Urothelium cell line (cell line): ENCODE measurements around the gene TMEM141.
"Not testable (repeated sequence)": the region's sequence is repeated elsewhere in the genome, so short reads cannot be mapped to it uniquely, and the experiment has no call there.

ENCODE experiments used
- DNase-seq: peaks from one replicate; pipeline ENCODE4 v3.0.0; 2011; ENCODE audit warnings: low spot score, mixed read lengths
- FAIRE-seq: peaks from 2 replicates; lab custom pipeline; 2011; peaks lifted over from hg19 to GRCh38; lab: Jason Lieb, UNC

Gene TMEM141

DNA sequence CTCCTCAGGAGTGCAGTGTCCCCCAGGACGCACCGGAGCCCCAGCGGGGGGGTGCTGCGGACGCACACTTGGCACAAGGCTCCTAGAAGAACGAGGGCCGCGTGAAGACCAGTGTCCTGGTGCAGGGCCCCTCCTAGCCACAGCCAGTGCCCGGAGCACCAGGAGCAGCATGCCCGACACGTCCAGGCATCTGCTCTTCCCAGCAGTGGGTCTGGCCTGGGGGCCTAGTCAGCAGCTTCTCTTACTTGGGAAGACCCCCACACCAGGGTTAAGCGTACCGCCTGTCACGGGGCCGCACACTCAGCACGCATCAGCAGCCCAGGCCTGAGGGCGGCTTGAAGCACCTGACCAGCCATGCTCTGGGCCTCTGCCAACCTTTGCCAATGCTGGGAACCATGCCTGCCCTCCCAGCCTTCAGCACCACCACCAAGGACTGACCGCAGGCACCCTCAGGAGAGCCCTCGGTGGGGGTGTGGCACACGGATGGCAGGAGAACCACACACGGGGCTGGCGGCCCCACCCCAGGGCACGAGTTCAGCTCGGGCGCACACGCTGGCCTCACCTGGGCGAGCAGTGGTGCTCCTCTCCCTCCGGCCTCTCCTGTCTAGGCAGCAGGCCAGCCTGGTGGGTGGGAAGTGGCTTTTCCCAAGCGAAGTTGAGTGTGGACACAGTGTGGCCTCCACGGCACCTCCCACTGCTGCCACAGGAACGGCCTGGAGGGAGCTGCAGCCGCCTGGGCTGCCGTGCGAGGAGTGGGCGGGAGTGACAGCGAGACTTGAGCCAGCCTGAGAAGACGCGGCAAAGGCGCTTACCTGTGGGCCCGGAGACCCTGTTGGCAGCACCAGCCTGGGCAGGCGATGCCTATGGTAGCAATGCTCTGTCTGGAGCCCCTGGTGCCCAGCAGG, 39.1 kb downstream of the TMEM141 start:
- DNase-seq (no peak), FAIRE-seq (no peak)

DNA sequence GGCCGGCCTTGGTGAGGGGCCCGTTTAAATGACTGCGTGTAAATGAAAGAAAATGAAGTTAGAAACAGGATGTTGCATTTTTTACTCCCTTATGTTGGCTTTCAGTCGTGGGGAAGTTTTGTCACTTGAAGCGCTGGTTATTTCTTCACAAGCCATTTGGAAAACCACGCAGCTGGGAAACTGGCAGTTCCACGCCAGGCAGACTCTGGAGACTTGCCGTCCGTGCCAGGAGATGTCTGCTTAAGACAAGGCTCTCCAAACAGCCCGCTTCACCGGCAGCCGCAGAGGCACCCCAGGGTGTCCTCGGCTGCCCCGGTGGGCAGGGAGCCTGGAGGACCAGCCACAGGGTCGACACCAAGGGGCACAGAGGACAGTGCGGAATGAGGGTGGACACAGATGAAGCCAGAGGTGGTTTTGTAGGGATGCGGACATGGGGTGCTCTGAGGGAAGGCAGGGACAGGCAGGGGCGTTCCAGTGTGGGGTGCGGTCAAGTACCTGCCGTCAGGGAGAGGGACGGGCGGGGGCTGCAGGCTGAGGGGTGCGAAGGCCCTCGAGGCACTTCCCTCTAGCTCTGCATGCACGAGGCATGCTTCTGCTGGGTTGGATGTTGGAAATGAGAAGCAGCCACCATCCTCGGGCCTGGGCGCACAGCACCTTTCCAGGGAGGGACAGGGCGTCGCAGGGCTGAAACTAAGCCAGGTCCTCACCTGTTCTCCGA, 40.0 kb downstream of the TMEM141 start:
- no peak for FAIRE-seq
- DNase-seq: no peak

DNA sequence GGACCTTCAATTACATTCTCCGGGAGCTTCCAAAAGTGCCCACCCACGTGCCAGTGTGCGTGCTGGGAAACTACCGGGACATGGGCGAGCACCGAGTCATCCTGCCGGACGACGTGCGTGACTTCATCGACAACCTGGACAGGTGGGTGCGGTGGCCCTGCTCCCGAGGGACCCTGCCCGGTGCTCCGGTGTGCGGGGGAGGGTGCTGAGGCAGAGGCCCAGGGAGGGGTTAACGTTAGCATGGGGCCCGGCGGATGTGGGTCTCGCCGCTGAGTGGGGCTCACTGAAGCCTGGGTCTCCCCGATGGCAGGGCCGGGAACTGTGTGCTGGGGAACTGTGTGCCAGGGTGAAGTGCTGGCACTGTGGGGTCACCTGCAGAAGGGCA, 40.6 kb downstream of the TMEM141 start:
- DNase-seq: no peak
- no peak for FAIRE-seq

DNA sequence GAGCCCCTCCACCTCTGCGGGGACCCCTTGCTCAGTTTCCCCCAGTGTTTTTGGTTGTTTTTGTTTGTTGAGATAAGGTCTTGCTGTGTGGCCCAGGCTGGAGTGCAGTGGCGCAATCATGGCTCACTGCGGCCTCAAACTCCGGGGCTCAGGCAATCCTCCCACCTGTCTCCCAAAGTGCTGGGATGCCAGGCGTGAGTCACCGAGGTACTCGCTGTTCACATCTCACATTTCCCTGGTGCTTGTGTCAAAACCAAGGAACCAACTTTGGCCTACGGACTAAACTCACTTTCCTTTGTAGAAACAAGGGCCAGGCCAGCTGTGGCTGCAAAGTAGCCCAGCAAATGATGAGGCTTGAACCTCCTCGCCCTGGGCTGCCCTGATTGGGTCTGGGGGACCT, 41.4 kb downstream of the TMEM141 start:
- DNase-seq (no peak), FAIRE-seq (no peak)

DNA sequence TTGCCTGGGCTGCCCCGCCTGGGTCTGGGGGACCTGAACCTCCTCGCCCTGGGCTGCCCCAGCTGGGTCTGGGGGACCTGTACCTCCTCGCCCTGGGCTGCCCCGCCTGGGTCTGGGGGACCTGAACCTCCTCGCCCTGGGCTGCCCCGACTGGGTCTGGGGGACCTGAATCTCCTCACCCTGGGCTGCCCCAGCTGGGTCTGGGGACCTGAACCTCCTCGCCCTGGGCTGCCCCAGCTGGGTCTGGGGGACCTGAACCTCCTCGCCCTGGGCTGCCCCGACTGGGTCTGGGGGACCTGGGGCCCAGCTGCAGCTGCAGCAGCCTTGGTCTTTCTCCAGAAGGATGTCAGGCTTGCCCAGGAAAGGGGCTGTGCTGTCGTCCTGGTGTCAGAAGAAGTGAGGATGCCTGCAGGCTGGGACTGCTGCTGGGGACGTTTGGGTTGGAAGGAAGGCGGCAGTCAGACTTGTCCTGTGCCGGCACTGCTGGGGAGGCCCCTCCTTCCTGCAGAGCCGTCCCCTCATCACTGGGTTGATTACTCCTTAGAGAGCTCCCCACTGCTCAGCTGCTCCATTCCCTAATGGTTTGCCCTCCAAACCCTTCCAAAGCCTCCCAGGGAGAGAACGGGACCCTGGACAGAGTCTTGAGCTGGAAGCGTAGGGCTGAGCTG, 42.4 kb downstream of the TMEM141 start:
- DNase-seq, FAIRE-seq: not testable (repeated sequence)

DNA sequence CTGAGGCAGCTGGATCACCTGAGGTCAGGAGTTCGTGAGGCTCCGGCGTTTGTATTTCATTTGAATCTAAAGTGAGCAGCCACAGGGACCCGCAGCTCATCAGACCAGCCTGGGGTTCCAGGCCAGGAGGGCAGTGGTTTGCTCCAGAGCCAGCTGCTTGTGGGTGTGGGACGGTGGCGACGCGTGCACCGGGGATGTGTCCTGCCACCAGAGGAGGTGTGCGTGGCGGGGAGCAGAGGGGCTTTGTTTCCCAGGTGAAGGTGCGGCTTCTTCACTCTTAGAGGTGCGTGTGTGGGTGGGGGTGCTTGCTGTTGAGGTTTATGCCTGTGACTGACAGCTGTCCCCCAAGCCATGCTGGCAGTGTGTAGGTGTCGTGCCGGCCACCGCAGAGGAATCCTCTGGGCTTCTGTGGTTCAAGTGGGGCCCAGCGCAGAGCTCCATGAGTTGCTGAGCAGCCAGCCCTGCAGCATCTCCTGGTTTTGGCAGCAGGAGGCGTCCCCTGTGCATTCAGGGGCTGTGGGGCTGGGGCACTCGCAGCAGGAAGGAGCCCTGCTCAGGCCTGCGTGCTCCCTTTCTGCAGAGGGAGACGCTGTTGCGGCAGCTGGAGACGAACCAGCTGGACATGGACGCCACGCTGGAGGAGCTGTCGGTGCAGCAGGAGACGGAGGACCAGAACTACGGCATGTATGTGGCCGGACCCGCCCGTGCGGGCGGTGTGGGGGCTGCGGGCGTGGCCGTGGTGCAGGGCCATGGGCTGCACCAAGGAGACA, 44.2 kb downstream of the TMEM141 start:
- DNase-seq (no peak), FAIRE-seq (no peak)

DNA sequence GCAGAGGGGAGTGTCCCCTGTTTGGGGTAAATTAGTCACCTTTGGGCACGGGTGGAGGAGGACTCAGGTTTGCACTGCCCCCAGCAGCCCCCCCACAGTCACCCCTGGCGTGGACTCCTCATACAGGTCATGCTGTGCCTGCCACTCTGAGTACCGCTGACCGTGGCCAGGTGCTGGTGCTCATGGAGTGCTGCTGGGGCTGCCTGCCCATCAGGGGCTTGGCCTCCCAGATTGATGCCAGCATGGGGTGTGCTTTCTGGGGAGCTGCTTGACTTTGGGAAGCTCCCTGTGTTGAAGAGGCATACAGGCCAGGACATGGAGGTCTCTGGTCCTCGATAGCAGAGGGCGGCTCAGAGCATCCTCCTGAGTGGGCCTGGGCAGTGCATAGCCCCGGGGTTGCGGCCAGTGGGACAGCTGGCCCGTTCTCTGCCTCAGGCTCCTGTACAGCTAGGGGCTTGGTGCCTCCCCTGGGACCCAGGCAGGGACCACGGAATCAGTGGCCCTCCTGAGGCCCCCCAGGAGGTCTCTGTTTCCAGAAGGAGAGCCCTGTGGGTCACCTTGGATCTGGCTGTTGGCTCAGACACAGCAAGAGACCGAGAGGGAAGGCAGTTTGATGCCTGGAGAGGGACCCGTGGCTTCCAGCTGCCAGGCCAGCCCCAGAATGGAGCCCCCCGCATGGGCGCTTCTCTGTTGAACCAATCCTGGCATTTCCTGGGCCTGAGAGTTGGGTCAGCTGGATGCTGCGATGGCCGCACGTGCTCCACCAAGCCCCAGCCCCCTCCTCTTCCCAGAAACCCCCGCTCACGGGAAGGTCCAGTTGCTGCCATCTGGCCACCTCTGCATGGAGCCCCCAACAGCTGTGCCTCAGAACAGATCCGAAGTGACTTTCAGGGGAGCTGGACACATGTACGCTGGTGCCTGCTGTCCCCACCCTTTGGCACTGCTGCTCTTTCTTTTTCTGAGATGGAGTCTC, 45.1 kb downstream of the TMEM141 start:
- FAIRE-seq: no peak
- no peak for DNase-seq

DNA sequence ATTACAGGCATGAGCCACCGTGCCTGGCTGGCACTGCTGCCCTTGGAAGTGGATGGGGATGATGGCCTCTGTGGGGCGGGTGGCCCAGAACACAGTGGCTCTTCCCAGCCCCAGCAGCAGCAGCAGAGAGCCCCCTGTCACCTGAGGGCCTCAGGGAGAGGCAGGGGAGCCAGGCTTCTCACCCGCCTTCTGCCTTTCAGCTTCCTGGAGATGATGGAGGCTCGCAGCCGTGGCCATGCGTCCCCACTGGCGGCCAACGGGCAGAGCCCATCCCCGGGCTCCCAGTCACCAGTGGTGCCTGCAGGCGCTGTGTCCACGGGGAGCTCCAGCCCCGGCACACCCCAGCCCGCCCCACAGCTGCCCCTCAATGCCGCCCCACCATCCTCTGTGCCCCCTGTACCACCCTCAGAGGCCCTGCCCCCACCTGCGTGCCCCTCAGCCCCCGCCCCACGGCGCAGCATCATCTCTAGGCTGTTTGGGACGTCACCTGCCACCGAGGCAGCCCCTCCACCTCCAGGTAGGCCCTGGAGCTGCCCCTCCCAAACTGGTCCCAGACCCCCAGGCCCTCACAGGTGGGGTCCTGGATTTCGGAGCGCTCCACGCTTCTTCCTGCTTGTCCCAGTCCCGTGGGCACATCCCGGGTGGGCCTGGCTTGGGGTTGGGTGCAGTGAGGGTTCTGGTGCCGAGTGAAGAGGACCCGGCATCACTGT, 46.2 kb downstream of the TMEM141 start:
- FAIRE-seq (no peak), DNase-seq (no peak)

DNA sequence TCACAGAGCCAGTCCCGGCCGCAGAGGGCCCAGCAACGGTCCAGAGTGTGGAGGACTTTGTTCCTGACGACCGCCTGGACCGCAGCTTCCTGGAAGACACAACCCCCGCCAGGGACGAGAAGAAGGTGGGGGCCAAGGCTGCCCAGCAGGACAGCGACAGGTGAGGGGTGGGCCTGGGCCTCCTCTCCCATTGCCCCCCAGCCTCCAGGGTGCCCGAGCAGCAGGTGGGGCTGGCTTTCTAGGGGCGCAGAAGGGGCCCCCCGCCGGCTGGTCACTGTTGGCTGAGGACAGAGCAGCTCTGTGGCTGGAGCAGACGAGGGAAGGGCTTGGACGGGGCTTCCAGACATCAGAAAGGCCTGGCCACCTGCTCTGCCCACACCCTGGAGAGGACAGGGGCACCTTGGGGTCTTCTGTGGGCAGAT, 46.7 kb downstream of the TMEM141 start:
- DNase-seq, FAIRE-seq: not testable (repeated sequence)

DNA sequence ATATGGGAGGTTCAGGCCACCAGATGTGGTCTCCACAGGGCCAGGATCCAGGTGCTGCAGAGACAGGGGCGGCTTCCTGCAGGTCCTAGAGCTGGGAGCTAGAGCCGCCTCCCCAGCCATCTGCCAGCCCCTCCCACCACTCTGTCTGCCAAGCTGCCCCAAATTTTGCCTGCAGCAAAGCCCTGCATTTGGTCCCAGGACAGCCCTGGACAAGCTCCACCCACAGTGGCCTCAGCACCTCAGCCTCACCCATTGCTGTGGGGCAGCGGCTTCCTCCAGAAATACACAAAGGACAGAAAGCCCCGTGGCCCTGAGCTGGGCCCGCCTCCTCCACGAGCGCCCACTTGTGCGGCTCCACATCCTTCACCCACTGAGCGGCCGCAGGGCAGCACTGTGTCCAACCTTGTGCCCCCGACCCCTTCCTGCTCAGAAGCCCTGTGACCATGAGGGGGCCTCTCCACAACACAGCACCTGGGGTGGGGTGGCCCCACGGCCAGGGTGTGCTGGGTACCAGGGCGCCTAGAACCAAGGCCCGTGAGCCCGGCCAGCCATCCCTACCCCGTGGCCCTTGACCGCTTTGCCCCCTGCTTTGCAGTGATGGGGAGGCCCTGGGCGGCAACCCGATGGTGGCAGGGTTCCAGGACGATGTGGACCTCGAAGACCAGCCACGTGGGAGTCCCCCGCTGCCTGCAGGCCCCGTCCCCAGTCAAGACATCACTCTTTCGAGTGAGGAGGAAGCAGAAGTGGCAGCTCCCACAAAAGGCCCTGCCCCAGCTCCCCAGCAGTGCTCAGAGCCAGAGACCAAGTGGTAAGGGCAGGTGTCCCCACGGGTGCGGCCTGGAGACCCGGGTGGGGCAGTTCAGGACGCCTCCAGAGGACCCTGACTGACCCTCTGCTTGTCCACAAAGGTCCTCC, 47.4 kb downstream of the TMEM141 start:
- no peak for FAIRE-seq
- DNase-seq: no peak

DNA sequence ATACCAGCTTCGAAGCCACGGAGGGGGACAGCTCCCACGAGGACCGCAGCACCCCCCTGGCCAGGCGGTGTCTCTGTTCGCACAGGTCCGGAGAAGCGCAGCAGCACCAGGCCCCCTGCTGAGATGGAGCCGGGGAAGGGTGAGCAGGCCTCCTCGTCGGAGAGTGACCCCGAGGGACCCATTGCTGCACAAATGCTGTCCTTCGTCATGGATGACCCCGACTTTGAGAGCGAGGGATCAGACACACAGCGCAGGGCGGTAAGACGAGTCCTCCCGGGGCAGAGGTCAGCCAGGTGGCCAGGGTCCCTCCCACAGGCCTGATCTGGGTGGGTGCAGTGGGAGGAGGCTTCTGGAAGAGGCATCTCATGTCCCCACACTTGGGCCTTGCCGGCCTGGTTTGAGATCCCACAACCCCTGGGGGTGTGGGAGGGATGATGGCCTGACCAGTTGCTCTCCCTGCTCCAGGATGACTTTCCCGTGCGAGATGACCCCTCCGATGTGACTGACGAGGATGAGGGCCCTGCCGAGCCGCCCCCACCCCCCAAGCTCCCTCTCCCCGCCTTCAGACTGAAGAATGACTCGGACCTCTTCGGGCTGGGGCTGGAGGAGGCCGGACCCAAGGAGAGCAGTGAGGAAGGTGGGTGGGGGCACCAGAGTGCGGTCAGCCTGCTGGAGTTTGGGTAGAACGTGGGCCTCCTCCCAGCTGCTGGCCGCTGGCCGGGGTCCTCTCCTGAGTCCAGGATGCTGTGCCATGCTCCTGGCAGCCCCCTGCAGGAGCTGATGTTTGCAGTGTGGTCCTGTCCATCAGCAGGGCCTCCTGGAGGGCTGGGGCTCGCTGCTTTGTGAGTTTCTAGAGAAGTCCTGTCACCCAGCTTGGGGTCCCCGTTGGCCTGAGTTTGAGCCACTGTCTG, 48.3 kb downstream of the TMEM141 start:
- FAIRE-seq (no peak), DNase-seq (no peak)

DNA sequence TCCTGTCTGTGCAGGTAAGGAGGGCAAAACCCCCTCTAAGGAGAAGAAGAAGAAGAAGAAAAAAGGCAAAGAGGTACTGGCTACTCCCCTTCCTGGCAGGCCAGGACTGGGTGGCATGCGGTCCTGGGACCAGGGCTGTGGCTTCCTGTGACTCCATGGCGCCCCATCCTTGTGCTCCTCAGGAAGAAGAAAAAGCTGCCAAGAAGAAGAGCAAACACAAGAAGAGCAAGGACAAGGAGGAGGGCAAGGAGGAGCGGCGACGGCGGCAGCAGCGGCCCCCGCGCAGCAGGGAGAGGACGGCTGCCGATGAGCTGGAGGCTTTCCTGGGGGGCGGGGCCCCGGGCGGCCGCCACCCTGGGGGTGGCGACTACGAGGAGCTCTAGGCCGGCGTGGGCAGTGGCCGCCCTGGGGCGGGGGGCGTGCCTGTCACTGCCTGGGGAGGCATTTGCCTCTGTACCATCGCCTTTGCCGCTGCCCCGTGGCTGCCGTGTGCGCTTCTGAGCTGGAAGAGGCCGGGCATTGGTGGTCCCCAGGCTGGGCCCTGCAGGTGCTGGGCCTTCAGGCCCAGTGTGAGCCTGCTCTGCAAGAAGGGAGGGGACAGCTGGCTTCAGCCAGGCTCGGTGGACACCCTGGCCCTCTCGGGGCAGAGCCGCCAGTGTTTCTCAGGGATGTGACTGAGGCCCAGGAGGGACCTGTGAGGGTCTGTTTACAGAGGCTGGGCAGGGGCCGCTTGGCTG, 49.2 kb downstream of the TMEM141 start:
- FAIRE-seq: no peak

DNA sequence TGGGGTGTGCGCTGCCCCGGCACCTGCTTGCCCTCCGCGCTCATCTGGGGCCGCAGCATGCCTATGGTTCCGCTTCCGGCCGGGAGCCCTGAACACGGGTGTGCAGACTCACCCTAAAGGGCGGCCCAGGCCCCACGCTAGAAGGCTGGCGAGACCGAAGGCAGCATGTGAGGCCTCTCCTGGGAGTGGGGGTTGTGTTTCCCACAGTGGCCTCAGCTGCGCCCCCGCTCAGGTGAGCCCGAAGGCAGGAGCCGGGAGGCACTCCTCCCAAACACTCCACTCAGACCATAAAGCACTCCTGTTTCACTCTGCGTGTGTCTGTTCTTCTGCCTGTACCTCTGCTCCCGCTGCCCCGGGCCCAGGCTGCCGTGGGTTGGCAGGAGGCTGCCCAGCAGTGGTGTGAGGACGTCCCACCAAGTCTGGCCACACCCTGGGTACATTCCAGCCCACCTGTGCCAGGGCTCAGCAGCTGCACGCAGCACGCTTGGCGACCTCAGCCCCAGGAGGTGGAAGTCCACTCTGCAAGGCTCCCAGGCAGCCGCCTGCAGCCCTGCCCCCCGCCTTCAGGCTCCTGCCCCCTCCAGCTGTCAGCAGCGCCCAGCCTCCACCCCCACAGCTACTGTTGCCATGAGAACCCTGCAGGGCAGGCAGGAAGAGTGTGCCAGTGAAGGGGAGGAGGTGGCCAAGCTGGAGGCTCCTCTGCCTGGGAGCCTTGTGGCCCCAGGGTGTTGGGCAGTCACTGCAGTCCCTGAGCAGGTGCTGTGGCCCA, 49.9 kb downstream of the TMEM141 start:
- FAIRE-seq (peak; percentile 37), DNase-seq (peak; percentile 18)

More for the DNA sequence above, 49.2 kb downstream of the TMEM141 start:
- DNase-seq: no peak

DNA sequence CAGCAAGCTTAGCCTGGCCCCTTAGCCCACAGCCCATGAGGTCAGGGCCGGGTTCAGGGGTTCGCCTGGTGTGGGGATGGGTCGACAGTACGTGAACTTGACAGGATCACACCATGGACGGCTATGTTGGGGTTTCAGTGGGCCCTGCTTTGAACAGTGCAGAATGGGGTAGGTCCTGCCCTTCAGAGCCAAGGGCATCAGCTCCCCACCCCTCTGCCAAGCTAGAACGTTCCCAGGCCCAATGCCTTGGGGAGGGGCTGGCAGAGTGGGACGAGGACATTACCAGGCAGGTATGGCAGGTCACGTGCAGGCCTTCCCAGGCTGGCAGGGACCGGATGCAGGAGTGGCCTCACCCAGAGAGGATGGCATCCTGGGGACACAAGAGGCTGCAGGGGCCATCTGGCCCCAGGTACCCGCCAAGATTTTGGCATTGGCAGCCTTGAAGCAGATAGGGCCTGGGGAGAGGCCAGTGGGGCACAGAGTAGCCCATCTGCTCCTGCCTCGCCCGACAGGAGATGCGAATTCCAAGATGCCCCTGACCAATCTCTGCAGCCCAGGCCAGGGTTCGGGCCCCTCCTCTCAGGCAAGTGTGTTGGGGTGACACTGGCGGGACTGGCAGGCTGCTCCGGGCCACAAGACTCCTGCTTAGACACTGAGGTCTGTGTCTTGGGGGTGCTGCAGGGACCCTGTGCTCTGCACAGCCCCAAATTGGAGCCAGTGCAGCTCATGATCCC, 50.7 kb downstream of the TMEM141 start:
- peak; percentile 61 for FAIRE-seq
- not testable (repeated sequence) for DNase-seq
